GM18858 (cell line): ENCODE measurements around the gene EP400.
"Not testable (repeated sequence)": the region's sequence is repeated elsewhere in the genome, so short reads cannot be mapped to it uniquely, and the experiment has no call there.

Source experiments
- ATAC-seq: cut with Tn5 transposase; IDR thresholded peaks from one replicate; pipeline ENCODE4 v1.9.1; 2021; ENCODE audit not compliant: unreplicated experiment

EP400 gene

GRCh38 chr12:131985510-131985875 is 35.8 kb downstream of the EP400 start:
- not testable (repeated sequence) for ATAC-seq

DNA sequence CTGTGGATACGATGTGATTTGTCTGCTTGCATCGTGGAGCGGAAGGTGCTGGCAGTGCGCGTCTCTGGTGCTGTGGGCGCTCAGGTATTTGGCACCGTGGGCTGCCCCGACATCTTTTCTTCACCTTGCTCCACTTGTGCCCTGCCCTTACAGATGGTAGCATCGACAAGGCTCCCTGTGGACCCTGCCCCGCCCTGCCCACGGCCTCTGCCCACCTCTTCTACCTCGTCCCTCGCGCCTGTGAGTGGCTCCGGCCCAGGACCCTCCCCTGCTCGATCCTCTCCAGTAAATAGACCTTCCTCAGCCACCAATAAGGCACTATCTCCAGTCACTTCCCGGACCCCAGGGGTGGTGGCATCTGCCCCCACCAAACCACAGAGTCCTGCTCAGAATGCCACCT is 36.6 kb downstream of the EP400 start:
- no peak for ATAC-seq

DNA sequence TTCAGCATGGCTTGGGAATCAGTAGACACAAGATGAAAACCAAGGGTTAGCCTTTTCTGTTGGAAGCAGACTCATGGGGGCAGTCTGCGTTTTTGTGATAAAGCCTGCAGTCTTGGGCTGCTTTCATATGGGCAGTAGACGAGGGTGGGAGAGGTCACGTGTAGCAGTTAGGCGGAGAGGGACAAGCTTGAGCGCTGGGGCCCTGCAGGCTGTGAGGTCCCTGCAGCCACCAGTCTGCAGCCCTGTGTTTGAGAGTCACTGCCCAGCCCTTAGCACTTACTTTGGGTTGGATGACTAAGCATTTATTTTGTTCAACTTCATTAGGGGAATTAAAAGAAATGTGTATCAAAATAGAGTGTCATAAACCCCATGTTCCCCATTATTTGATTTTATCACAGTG is 37.2 kb downstream of the EP400 start:
- ATAC-seq: no peak

DNA sequence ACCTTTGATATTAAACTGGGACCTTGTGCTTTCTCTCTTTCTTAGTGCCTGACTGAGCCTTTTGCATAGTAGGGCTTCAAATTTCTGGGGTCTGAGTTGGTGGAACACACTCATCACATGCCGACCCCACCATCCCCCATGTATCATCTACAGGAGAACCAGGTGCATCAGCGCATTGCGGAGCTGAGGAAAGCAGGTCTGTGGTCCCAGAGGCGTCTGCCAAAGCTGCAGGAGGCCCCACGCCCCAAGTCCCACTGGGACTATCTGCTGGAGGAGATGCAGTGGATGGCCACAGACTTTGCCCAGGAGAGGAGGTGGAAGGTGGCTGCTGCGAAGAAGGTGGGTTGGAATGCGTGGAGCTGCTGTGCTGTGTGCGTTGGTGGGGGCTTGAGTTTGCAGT is 37.8 kb downstream of the EP400 start:
- no peak for ATAC-seq

- ATAC-seq: no peak
Observed at GRCh38 chr12:131988054-131988796, 38.5 kb downstream of the EP400 start.

DNA sequence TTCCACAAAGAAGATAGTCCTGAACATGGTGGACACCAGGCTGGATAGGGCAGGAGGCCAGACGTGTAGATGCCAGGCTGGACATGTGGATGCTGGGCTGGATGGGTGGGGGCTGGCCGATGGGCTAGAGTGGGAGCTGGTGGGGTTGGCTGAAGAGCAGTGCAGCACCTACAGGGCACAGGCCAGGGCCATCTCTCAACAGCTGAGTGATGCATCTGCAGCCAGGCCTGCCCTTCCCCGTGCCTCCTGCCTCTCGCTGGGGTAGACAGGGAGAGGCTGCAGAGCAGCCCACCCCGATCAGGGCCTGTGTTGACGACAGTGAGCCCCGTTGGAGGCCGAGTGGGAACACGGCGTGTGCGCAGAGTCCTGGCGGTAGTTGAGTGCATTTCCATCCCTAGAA is 39.3 kb downstream of the EP400 start:
- ATAC-seq: no peak

DNA sequence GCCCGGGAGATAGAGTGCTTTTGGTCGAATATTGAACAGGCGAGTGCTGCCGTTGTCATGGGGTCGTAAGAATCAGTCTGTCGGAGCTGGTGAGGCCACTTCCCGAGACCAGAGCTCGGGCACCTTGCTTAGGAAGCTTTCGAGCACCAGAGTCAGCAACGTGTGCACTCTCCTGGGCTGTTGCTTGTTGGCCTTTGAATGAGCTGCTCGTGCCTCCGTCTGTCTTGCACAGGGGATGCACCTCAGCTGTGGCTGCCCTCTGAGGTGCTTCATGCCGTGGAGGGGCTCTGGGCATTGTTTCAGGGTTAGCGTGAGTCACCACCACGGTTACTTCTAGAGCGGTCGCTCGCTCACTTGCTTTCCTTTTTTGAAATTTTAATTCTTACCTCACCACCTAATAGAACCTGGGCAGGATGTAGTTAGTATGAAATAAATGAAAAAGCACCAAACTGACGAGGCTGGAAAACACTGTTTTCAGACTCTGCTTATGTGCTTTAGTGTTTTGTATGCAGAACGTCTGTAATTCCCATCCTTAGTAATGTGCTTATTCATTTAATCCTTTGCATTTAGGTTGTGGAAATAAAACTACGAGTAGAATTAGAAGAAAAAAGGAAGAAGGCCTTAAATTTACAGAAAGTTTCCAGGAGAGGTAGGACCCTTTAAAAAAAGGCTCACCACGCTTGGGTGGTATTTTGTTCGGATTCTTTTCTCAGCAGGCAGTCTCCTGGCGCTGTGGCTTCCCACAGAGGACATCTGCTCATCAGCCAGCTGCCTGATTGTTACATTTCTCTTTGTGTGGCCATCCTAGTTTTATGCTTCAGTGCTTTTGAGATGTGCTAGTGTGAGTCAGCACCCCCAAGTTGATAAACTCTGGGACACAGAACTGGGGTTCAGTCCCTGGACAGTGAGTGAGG is 40.6 kb downstream of the EP400 start:
- no peak for ATAC-seq

DNA sequence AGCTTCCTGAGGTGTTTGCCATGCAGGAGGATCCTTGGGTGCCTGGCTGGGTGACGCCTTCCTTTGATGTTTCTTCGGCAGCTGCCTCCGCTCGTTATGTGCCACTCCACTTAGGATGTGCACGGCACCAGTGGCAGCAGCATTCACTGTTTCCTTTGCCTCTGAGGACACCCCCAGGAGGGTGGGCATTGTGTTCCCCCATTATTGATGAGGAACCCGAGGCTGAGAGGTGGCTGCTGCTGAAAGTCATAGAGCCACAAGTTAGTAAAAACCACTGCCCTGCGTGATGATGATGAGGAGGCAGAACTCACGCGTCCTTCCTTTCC is 41.2 kb downstream of the EP400 start:
- ATAC-seq: no peak

DNA sequence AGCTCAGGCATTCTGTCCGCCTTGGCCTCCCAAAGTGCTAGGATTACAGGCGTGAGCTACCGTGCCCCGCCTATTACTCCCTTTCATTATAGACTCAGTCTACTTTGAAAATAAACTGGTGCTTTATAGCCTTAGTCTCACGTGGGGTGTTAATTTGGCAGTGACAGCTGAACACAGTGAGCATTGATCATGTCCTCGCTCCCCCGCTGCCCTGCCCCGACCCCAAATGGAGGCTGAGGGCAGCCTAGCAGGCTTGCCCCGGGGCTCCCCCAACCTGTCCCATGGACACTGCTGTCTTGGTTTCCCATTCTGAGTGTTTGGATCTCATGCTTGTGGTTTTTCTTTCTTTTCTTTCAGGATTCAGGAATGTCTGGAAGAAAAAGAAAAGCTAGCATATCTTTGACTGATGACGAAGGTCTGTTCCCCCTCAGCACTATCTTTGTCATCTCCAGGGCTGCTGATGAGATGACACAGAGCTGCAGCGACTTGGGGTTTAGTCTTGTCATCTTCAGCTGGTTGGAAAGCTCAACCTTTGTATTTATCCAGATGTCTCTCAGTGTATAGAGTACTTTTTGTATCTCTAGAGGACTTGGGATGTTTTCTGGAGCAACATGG is 42.2 kb downstream of the EP400 start:
- ATAC-seq: no peak

GRCh38 chr12:131994589-131994988 is 44.8 kb downstream of the EP400 start:
- ATAC-seq: no peak

GRCh38 chr12:132000286-132000872 is 50.6 kb downstream of the EP400 start:
- ATAC-seq: no peak

- no peak for ATAC-seq
Observed at GRCh38 chr12:132003846-132004245, 54.1 kb downstream of the EP400 start.

GRCh38 chr12:132004946-132005345 is 55.2 kb downstream of the EP400 start:
- no peak for ATAC-seq

DNA sequence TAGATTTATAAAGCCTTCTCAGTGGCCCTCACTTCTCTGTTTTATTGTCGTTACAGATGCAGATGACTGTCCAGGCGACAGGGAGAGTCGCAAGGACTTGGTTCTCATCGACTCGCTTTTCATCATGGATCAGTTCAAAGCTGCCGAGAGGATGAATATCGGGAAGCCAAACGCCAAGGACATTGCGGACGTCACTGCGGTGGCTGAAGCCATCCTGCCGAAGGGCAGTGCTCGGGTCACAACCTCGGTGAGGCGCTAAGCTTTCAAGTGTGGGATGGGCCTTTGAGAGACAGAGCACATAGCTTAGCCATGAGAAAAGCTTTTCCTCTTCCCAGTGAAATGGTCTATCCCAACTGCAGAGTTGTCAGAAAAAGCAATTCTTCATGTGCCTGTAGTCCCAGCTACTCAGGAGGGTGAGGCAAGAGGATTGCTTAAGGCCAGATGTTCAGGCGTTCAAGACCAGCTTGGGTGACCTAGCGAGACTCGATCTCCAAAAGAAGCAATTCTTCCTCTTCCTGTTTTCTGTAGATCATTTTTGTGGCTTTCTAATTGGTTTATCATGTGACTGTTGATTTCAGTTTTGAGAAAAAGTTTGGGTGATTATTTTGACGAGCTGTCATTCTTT is 56.4 kb downstream of the EP400 start:
- ATAC-seq: no peak

DNA sequence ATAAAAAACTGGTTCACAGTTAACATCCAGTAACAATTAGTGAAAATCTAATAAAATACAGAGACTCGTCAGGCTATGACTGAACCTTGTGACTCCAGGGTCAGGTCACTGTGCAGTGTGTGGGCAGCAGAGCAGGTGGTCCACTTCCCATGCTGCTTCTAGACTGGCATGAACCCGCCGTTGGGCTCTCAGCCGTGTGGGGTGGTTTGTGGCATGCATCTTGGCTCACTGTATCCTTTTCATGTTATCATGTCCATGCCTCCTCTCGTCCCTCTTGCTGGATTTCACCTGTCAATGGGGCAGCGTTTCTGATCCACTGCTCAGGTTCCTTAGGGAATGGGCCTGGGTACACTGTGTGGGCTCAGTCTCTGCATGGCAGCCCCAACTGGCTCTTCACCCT is 57.3 kb downstream of the EP400 start:
- no peak for ATAC-seq

DNA sequence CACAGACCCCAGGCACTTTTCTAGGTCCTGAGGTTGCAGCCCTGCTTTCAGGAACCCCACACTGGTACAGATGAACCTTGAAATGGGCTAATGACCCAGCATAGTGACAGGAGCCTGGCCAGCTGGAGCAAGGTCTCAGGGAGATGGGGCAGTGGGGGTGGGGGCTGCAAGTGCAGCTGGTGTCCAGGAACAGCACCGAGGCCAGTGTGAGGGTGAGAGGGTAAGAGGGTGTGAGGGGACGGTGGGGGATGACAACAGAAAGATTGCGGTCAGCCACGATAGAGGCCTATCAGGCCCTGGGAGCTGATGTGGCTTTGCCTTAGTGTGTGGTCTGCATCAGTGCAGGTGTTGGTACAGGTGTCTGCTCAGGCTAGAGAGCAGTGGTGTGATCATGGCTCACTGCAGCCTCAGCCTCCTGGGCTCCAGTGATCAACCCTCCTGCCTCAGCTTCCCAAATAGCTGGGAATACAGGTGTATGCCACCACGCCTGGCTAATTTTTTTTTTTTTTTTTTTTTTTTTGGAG is 59.7 kb downstream of the EP400 start:
- no peak for ATAC-seq

- ATAC-seq: no peak
Observed at GRCh38 chr12:132012919-132013568, 63.3 kb downstream of the EP400 start.

DNA sequence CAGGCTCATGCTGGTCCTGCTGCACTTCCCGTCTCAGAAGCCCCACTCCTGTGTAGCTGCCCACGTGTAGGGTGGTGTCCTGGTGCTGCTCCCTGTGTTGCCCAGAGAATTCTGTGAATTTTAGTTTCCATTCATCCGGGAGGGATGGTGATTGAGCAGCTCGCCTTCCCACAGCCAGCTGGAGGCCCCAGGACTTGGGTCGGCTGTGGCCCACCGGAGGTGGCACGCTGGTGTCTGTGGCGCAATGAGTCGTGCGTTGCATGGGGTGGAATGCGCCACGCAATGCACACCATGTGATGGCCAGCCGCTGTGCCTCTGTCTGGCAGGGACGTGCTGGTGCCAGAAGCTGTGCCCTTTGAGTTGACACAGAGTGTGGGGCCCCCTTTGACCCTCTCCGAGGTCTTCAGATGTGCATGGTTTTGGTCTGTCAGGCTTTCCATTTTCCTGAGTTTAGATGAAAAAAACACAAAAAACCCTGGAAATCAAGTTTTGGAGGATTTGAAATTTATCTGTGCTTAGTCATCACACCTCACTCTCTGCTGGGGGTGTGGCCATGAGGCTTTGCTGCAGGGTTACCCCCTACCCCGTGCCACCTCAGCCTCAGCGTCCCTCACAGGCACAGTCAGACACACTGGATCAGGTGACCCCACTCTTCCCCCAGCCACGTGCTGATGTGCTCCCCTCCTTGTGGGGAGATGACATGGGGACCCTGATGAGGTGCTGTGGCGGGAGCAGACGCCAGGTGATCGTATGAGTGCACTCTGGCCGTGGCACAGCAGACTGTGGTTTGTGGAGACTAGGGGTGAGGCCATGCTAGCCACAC is 64.6 kb downstream of the EP400 start:
- ATAC-seq: no peak

DNA sequence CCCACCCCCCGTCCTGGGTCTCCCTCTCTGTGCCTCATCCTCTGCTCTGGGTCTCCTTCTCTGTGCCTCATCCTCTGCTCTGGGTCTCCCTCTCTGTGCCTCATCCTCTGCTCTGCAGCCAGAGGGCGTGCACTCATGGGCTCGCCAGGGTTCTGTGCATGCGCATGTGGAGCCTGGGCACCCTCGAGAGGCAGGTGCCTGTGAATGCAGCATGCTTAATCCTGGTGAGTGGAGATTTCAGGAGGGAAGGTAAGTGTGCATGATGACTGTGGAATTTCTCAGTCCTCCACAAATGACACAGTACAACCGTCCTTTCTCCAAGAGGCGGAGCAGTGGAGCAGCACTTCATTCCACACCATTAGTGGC is 65.2 kb downstream of the EP400 start:
- no peak for ATAC-seq
